ENCODE data around the gene AMN.

Gene AMN

GRCh38 chr14:102898776-102899515, 23.5 kb upstream of the AMN start:
- no peak for DNase-seq (ENCODE audit: low spot score)

GRCh38 chr14:102899516-102899900, 23.0 kb upstream of the AMN start:
- DNase-seq (ENCODE audit: low spot score) = no peak

GRCh38 chr14:102900631-102901571, 21.6 kb upstream of the AMN start:
- no peak for DNase-seq (ENCODE audit: low spot score)

- DNase-seq (ENCODE audit: low spot score) = no peak
These were observed 20.8 kb upstream of the AMN start for GRCh38 chr14:102901633-102902032.

GRCh38 chr14:102902086-102902485, 20.4 kb upstream of the AMN start:
- no peak for DNase-seq (ENCODE audit: low spot score)

GRCh38 chr14:102902523-102903247, 19.8 kb upstream of the AMN start:
- no peak for DNase-seq (ENCODE audit: low spot score)

- no peak for DNase-seq (ENCODE audit: low spot score)
These were observed 19.1 kb upstream of the AMN start for GRCh38 chr14:102903248-102903888.

GRCh38 chr14:102903889-102904512, 18.5 kb upstream of the AMN start:
- no peak for DNase-seq (ENCODE audit: low spot score)

GRCh38 chr14:102905116-102906108, 17.1 kb upstream of the AMN start:
- DNase-seq (ENCODE audit: low spot score) = no peak

- DNase-seq (ENCODE audit: low spot score) = no peak
These were observed 15.7 kb upstream of the AMN start for GRCh38 chr14:102906616-102907302.

- DNase-seq (ENCODE audit: low spot score) = no peak
These were observed 15.1 kb upstream of the AMN start for GRCh38 chr14:102907303-102907844.

- no peak for DNase-seq (ENCODE audit: low spot score)
These were observed 14.3 kb upstream of the AMN start for GRCh38 chr14:102907980-102908730.

GRCh38 chr14:102908766-102909455, 13.6 kb upstream of the AMN start:
- no peak for DNase-seq (ENCODE audit: low spot score)

- no peak for DNase-seq (ENCODE audit: low spot score)
These were observed 13.0 kb upstream of the AMN start for GRCh38 chr14:102909462-102909861.

GRCh38 chr14:102909911-102910310, 12.6 kb upstream of the AMN start:
- no peak for DNase-seq (ENCODE audit: low spot score)

- no peak for DNase-seq (ENCODE audit: low spot score)
These were observed 12.0 kb upstream of the AMN start for GRCh38 chr14:102910442-102910841.

- DNase-seq (ENCODE audit: low spot score) = no peak
These were observed 10.9 kb upstream of the AMN start for GRCh38 chr14:102911541-102911951.
